Measurements from ENCODE around the gene TSLP. TPM values are rescaled to one million over a fixed set of nuclear protein-coding genes. Genes with fewer than 3 reads are reported as not detected.

Gene TSLP
- total RNA-seq (ENCODE audit: insufficient read depth, low replicate concordance) = 7.0 TPM

DNA sequence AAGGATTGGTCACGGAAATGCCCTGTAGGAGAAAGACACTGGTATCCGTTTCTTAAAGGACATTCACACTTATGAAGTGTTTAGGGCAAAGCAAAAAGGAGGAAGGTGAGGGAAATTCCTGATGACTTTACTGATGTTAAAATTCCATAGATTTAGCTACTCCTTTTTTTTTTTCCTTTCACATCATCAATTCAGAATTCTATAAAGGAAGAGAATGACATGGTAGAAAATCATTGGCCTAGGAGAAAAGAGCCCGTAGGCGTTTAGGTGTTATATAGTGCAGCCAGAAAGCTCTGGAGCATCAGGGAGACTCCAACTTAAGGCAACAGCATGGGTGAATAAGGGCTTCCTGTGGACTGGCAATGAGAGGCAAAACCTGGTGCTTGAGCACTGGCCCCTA lies at the start of gene TSLP:
Gene TSLP, plus strand, starts transcription at position 301 of the 400 bp plus-strand sequence. CDS start 178 bp downstream, outside the sequence.
- DNase-seq (ENCODE audit: low spot score) = no peak

DNA sequence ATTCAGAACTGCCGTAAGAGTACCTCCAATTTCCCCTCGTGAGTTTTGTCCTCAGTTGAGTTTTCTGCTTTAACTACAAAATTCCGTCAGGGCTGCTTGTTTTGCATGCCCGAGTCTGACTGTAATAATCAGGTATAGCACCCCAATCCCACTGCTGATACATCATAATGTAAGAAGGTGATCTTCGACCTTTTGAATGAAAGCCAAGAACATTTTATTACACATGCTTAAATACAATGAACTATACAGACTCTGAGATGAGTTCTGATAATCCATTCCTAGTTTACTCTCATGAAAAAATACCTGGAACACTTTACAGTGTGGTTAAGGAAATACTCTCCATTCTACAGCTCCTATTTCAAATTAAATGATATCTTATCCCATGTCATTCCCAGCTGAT lies 49.2 kb upstream of the TSLP start:
- no peak for DNase-seq (ENCODE audit: low spot score)

DNA sequence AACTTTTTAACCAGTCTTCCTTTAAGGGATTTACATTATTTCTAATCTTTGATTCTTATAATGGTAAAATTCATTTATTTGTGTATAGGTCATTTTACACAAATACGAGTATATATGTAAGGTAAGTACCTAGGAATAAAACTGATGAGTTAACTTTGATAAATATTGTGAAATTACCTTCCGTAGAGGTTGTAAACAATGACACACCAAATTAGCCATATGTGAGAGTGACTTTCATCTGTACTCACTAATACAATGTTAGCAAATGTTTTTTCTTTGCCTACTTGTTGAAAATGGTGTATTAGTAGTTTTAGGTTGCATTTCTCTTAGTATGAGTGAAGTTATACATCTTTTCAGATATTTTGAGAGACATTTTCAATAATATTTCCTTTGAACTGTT lies 42.6 kb upstream of the TSLP start:
- no peak for DNase-seq (ENCODE audit: low spot score)

DNA sequence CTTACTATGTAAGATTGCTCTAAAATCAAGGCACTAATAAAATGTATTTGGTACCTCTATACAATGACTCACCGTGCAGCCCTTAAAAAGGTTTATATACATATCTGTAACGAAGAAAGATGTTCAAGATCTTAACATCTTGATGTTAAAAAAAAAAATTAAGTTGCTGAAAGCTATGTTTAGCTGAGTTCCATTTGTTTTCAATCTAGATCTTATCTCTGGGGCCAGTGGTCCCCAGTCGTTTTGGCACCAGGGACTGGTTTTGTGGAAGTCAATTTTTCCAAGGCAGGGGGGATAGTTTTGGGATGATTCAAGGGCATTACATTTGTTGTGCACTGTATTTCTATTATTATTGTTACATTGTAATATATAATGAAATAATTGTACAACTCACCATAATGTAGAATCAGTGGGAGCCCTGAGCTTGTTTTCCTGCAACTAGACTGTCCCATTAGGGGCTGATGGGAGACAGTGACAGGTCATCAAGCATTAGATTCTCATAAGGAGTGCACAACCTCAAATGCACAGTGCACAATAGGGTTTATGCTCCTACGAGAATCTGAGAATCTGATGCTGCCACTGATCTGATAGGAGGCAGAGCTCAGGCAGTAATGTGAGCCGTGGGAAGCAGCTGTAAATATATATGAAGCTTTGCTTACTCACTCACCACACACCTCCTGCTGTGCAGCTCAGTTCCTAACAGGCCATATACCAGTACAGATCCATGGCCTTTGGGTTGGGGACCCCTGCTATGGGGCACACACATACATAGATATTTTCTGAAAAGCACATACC lies 27.6 kb upstream of the TSLP start:
- no peak for DNase-seq (ENCODE audit: low spot score)

DNA sequence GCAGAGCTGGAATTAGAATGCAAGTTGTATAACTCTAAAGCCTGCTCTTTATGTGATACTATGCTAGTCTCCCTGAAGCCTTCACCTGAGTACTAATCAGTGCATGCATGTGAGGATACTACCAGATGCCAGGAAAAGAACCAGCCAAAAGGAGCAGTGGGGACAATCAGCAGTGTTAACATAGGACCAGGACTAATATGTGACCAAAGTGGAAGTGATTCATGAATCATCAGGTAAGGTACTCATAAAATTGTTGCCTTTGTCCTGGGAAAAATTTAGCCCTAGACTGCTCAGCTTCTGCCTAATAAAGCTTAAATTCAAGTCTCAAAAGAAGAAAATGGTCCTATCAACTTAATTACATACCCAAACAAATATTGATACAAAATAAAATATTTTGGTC lies 13.4 kb upstream of the TSLP start:
- DNase-seq (ENCODE audit: low spot score) = no peak

DNA sequence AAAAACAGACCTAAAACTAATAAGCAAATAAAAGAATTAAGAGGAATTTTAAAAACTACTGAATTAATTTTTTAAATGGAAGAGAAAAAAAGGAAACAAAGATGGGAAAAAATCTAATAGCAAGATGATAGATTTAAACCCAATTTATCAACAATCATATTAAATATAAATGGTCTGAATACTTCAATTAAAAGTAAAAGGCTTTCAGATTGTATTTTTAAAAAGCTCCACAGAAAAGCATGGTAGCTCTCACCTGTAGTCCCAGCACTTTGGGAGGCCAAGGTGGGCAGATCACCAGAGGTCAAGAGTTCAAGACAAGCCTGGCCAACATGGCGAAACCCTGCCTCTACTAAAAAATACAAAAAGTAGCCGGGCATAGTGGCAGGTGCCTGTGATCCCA lies 11.3 kb upstream of the TSLP start:
- DNase-seq (ENCODE audit: low spot score) = no peak

DNA sequence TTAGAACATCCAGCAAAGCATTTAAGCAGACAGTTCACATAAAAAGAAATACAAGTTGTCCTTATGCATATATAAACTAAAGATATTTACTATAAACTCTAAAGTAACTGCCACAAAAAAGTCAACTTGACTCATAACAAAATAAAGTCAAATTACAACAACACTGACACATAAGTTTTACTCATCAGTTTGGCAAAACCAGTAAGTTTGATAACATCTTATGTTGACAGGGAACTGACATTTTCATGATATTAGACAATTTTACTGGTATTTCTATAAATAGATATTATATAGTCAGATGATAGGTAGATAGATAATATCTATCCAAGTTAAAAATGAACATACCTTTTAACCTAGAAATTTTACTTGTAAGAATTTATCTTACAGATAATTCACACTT lies 9.9 kb upstream of the TSLP start:
- no peak for DNase-seq (ENCODE audit: low spot score)

DNA sequence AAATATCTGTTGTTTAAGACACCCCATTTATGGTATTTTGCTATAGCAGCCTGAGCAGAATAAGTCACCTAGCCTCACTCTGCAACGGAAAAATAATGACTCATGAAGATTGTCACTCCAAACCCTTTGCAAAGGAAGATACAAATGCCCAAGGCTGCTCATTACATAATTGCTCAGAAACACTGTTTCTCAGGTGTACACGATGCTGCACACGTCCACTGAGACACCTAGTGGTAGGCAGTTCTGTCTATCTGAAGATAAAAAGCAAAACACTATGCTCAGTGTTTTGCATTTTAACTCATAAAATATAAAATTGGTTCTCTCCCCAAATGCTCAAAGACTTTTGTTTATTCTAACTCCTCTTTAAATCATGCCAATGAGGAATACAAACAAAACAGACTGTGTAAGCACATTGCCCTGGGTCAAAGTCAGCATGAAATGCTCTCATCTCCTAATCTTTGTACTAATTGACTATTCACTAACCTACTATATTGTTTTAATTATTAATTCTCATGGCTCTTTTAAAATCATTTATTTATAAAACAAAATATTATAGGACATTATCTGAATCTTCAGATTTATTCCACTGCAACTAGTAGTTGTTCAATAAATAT lies 7.7 kb upstream of the TSLP start:
- DNase-seq (ENCODE audit: low spot score) = no peak

DNA sequence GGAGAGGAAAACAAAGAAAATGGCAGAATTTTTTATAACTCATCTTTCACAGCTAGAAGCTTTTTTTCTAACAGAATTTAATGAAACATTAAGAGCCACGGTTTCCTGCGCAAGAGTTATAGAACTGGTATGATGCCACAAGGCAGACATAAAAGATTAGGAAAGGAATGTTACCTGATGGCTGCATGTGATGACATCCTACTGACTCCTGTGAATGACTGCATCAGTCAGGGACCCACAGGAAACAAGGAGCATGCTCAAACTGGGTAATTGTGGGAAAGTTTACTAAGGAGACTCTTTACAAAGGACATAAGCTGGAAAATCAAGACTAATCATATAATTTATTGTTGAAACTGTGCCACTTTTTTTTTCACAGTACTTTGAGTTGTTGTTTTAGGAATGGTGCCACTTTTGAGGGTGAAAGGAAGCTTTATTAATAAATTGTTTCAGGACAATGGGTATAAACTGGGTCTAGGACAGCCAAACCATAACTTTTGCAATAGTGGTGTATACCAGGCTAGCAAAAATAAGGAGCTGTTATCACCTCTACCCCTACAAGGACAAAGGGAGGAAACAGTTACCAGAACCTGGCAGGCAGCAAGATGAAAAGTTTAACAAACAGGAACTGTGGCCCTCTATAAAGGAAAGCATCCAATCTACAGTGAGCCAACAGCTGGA lies 5.1 kb upstream of the TSLP start:
- no peak for DNase-seq (ENCODE audit: low spot score)

DNA sequence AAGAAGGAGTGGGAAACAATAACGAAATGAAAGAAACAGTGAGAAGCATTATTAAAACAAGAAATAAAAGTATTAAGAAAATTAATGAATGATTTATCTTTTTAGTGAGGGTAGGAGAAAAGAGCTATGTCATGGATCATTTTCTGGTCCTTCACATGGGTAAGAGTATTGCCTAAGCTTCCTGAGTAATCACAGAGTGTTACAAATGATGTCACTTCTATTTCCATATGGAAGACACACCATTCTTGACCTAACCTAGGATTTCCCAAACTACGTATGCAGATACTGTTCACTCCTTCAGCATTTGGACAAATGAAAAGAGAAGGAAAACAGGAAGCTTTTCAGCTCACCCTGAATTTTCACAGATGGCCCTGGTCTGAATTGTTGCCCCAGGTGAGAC lies 3.3 kb upstream of the TSLP start:
- no peak for DNase-seq (ENCODE audit: low spot score)

DNA sequence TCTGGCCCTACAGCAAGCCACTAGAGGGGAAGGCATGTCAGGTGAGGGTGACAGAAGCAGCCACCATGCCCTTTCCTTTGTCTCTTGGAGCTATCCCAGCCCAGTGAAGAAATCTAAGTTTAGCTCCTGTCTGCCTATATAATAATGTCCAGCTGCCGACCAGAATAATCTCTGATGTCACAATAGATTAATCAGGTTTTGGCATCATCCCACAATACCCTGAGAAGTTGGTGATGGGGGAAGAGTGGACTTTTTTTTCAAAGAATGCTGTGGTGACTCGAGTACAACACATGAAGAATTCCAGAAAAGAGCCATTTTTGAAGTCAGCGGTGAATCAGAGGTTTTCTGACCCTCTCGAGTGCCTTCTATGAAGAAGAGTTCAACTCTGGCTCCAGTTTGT lies 1.7 kb upstream of the TSLP start:
- DNase-seq (ENCODE audit: low spot score) = no peak

DNA sequence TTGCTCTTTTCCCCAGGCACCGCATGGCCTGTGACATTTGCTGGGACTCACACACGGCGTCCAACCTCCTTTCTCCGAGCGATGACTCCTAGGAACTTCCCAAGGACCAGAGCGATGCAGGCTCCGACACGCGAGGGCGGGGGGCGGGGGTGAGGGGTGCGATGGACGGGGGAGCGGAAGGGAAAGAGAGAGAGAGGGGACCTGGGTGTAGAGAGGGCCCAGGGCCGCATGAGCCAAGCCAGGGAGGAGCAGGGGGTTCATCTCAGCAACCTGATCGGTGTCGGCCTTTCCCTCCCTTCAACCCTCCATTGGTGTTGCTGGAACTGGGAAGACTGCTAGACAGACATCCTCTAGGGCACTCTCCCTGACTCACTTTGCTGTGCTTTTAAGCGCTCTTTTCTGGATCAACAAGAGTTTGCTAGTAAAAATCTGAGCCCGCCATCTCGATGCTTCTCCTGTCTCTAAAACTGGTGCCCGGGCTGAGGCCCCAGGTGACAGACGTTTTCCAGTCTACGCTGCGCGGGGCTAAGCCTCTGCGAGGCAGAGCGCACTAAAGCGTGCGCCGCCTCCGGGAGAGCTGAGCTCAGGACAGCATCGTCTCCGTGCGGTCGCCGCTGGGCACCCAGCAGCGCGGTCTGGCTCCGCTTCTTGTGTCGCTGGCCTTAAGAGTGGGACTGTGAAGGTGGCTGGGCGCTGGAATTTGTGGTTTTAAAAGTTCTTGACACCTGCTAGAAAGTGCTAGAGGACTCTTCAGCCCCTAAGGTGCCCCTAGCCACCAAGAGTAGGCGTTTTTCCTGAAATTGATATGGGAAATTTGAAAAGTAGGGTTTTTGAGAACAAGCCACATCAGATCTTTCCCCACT lies 1.0 kb upstream of the TSLP start:
- DNase-seq (ENCODE audit: low spot score) = no peak

DNA sequence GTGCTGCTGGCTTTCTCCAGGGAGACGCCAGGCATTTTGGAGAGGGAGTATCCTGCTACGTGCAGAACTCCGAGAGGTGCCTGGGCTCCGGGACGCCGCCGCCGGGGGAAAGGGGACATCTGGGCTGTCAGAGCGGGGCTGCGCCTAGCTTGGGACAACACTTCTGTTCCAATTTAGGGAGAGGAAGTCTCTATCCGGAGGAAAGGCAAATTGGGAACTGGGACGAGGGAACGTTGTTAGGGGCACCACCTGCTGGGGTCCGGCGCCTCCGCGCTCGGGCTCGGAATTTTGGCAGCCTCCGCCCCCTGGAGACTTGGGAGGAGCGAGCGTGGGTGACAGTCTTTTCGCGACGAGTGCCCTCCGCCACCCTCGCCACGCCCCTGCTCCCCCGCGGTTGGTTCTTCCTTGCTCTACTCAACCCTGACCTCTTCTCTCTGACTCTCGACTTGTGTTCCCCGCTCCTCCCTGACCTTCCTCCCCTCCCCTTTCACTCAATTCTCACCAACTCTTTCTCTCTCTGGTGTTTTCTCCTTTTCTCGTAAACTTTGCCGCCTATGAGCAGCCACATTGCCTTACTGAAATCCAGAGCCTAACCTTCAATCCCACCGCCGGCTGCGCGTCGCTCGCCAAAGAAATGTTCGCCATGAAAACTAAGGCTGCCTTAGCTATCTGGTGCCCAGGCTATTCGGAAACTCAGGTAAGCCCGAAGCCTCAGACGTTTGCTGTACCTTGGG lies 1.6 kb downstream of the TSLP start:
- DNase-seq (ENCODE audit: low spot score) = peak; percentile 13

DNA sequence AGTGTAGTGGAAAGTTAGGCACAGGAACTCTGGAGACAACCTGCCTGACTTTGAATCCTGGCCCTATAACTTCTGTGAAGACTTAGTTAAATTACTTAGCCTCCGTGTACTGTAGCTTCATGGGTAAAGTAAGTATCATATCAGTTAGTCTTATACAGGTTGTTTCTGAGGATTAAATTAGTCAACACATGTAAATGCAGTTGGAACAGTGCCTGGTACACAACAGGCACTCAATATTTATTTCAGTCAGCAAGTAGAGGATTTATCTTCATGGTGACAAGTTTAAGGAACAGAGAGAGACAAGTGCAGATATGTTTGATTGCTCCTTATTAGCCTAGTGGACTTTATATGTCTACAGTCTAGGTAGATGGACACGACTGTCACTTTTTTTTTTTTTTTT lies 2.7 kb downstream of the TSLP start:
- DNase-seq (ENCODE audit: low spot score) = no peak

DNA sequence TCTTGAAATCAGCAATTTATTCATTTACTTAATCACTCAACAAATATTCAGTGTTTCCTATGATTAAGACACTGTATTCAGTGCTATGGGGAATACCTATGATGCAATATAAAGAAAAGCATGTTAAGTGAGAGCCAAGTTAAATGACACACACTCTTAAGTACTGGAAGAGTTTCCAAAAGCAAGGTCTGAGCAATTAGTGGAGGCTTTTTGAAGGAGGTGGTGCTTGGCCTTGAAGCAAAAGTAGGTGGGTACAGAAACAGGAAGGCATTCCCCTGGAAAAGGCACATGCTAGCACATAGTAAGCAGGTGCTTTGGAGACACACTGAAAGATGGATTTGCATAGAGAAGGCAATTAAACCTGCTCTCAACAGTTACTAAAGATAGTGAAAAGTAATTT lies 4.0 kb downstream of the TSLP start:
- DNase-seq (ENCODE audit: low spot score) = no peak

DNA sequence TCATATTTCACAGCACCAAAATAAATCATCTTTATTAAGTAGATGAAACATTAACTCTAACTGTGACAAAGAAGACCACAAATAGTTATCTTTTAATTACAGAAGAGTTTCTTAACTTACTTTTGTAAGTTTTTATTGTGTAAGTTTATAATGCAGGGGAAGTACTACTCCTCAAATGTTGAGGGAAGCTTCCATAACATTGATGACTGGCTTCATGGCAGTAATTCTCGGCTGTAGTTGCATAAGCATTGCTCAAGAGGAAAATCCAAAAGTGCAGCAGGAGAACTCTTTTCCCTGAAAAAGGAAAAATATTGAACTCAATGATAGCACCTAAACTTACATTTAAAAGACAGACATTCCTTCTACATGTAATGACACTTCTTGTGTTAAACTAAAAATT lies 4.6 kb downstream of the TSLP start:
- DNase-seq (ENCODE audit: low spot score) = no peak

DNA sequence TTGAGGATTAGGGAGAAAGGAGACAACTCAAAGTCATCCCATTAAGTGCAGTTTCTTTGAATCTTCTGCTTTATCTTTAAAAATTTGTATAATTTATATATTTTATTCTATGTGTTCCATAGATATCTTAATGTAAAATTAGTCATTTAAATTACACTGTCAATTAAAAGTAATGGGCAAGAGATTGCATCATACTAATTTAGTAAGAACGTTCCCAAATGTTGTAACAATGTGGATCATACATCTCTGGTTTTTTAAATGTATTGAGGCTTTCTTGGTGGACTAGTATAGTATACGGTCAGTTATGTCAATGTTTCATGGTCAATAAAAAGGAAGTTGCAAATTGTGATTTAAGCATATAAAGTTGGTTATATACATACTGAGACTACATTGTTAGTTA lies 6.2 kb downstream of the TSLP start:
- DNase-seq (ENCODE audit: low spot score) = no peak

DNA sequence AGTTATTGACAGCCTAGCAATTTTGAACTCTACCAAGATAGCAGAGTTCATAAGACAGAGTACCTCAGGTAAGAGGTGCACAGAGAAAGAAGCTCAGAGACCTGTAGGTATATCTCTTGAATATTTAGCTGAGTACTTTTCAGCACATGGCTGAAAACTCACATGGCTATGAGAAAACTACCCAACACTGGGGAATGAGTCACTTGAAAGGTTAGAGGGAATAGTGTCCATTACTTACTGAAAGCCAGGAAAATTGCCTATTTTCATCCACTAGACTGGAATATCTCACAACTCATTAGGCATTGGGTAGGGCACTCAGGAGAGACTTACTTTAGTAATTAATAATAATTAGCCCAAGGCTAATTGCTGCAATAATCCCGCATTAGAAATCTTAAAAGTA lies 8.3 kb downstream of the TSLP start:
- DNase-seq (ENCODE audit: low spot score) = no peak

DNA sequence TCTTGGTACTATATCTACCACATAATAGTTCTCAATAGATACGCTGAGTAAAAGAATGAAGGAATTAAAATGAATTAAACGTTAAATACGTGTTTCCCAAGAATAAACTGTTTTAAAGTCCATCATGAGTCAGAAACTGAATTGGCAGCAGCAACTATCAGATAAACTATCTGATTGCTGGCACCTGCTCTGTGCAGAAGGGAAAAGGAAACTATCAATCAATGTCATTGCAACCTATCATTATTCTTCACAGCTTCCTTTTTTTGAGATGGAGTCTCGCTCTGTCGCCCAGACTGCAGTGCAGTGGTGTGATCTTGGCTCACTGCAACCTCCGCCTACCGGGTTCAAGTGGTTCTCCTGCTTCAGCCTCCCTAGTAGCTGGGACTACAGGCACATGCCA lies 11.8 kb downstream of the TSLP start:
- no peak for DNase-seq (ENCODE audit: low spot score)

DNA sequence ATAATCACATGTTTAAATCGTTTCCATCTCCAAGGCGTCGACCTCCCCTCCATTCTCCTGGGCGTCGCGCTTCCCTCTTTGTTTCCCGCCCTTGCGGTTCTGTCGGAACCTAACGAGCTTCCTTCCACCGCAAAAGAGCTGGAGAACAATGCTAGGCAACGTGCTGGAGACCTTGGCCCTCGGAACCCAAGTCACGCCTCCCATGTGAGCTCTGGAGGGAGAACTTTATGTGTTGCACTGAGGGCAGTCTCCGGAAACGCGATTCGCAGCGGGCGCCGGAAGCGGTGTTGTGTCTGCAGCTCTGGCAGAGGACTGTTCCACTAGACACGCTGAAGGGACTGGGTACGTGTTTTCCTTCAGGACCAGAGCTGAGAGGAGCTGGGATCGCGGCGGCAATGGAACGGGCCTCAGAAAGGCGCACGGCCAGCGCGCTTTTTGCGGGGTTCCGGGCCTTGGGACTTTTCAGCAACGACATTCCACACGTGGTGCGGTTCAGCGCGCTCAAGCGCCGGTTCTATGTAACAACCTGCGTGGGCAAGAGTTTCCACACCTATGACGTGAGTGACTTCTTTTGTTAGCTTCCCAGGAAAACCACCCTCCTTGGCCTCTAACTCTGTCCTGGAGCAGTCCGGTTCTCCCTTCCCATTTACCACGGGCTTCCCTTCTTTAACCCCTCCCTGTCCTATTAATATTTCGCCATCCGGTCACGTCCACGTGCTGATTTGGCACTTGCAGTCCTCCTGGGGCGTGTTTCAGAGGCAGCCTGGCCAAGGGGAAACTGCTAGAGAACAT lies 20.7 kb downstream of the TSLP start, which contains the start of gene WDR36:
Gene WDR36, plus strand, starts transcription at position 287 of the 792 bp plus-strand sequence. Its CDS starts 109 bp downstream, at position 396.
- DNase-seq (ENCODE audit: low spot score) = peak; percentile 93

Data from umbilical cord (tissue), 2 donors.